ENCODE results near the gene HBA1.
A peak's percentile ranks its signal among the peaks of the same experiment; 100 is the strongest.
"Not testable (repeated sequence)": the region's sequence is repeated elsewhere in the genome, so short reads cannot be mapped to it uniquely, and the experiment has no call there.

Gene HBA1

DNA sequence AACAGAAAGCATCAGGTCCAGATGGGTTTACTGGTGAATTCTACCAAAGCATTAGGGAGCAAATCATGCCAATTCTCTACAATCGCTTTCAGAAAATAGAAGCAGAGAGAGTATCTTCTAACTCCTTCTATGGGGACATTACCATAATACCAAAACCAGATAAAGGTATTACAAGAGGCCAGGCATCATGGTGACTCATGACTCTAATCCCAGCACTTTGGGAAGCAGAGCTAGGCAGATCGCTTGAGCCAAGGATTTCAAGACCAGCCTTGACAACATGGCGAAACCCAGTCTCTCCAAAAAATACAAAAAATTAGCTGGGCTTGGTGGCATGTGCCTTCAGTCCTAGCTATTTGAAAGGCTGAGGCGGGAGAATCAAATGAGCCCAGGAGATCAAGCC lies 26.8 kb downstream of the HBA1 start:
- TF ChIP-seq, protein P1, sequence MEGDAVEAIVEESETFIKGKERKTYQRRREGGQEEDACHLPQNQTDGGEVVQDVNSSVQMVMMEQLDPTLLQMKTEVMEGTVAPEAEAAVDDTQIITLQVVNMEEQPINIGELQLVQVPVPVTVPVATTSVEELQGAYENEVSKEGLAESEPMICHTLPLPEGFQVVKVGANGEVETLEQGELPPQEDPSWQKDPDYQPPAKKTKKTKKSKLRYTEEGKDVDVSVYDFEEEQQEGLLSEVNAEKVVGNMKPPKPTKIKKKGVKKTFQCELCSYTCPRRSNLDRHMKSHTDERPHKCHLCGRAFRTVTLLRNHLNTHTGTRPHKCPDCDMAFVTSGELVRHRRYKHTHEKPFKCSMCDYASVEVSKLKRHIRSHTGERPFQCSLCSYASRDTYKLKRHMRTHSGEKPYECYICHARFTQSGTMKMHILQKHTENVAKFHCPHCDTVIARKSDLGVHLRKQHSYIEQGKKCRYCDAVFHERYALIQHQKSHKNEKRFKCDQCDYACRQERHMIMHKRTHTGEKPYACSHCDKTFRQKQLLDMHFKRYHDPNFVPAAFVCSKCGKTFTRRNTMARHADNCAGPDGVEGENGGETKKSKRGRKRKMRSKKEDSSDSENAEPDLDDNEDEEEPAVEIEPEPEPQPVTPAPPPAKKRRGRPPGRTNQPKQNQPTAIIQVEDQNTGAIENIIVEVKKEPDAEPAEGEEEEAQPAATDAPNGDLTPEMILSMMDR (IDR thresholded peaks at IDR 0.05; ENCODE audit: poor library complexity, severe bottlenecking) = no peak
- peaks cover 3% of the 10 kb centered on the region for H3K4me1 ChIP-seq (ENCODE audit: insufficient read depth, poor library complexity, severe bottlenecking)
- no peaks in the 10 kb centered on the region for H3K9me3 ChIP-seq (ENCODE audit: severe bottlenecking)
- DNase-seq (ENCODE audit: low spot score) = no peak
- ATAC-seq (ENCODE audit: low read depth) = no peak
- peaks cover 76% of the 10 kb centered on the region for H3K36me3 ChIP-seq (ENCODE audit: low read depth)
- no peaks in the 10 kb centered on the region for H3K27me3 ChIP-seq (ENCODE audit: insufficient read depth, poor library complexity, severe bottlenecking)
- no peak overlapping the region for H3K27ac ChIP-seq (ENCODE audit: poor library complexity, severe bottlenecking)
- H3K4me3 ChIP-seq (ENCODE audit: severe bottlenecking) = no peak overlapping the region

DNA sequence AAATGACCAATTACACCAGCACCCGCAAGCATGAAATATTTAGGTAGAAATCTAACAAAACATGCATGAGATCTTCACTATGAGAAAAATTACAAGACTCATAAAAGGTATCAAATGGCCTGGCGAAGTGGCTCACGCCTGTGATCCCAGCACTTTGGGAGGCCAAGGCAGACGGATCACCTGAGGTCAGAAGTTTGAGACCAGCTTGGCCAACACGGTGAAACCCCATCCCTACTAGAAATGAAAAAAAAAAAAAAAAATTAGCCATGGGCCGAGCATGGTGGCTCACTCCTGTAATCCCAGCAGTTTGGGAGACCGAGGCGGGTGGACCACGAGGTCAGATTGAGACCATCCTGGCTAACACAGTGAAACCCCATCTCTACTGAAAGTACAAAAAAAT lies 27.6 kb downstream of the HBA1 start:
- H3K4me1 ChIP-seq (ENCODE audit: insufficient read depth, poor library complexity, severe bottlenecking); H3K4me3 ChIP-seq (ENCODE audit: severe bottlenecking); H3K27ac ChIP-seq (ENCODE audit: poor library complexity, severe bottlenecking); DNase-seq (ENCODE audit: low spot score); H3K9me3 ChIP-seq (ENCODE audit: severe bottlenecking); H3K27me3 ChIP-seq (ENCODE audit: insufficient read depth, poor library complexity, severe bottlenecking); ATAC-seq (ENCODE audit: low read depth): not testable (repeated sequence)
- peaks cover 76% of the 10 kb centered on the region for H3K36me3 ChIP-seq (ENCODE audit: low read depth)

DNA sequence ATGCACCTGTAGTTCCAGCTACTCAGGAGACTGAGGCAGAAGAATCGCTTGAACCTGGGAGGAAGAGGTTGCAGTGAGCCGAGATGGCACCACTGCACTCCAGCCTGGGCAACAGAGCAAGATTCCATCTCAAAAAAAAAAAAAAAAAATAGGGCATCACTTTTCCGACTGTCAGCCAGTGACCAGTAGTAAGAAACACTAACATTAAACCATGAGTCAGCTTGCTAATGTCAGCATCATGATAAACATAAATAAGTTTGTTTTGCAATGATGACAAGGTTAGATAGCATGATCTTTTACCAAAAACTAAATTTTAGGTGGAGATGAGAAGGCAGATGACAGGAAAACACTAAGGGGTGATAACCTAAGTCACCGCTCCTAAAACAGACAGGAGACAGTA lies 32.9 kb downstream of the HBA1 start:
- not testable (repeated sequence) for H3K9me3 ChIP-seq (ENCODE audit: severe bottlenecking); H3K4me1 ChIP-seq (ENCODE audit: insufficient read depth, poor library complexity, severe bottlenecking); H3K4me3 ChIP-seq (ENCODE audit: severe bottlenecking); ATAC-seq (ENCODE audit: low read depth); H3K27ac ChIP-seq (ENCODE audit: poor library complexity, severe bottlenecking); DNase-seq (ENCODE audit: low spot score); H3K27me3 ChIP-seq (ENCODE audit: insufficient read depth, poor library complexity, severe bottlenecking)
- peaks cover 83% of the 10 kb centered on the region for H3K36me3 ChIP-seq (ENCODE audit: low read depth)

DNA sequence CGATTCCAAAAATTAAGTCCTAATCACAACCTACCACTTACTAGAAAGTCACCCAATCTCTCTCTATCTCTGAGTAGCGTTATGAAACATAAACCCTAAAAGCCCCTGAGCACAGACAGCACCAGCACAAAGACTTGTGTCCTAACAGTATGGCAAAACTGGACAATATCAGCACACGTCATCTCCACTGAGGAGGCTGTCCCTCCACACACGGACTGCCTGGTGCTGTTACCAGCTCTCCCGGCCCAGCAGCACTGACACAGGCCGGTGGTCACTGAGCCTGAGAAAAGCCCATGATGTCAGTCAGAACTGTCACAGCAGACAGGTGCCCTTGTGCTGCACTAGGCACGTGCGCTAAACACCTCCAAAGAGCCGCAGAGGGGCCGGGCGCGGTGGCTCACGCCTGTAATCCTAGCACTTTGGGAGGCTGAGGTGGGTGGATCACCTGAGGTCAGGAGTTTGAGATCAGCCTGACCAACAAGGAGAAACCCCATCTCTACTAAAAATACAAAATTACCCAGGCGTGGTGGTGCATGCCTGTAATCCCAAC lies 35.2 kb downstream of the HBA1 start:
- peaks cover 74% of the 10 kb centered on the region for H3K36me3 ChIP-seq (ENCODE audit: low read depth)
- not testable (repeated sequence) for ATAC-seq (ENCODE audit: low read depth); H3K4me3 ChIP-seq (ENCODE audit: severe bottlenecking); H3K4me1 ChIP-seq (ENCODE audit: insufficient read depth, poor library complexity, severe bottlenecking); H3K27ac ChIP-seq (ENCODE audit: poor library complexity, severe bottlenecking); H3K9me3 ChIP-seq (ENCODE audit: severe bottlenecking); DNase-seq (ENCODE audit: low spot score); H3K27me3 ChIP-seq (ENCODE audit: insufficient read depth, poor library complexity, severe bottlenecking)

DNA sequence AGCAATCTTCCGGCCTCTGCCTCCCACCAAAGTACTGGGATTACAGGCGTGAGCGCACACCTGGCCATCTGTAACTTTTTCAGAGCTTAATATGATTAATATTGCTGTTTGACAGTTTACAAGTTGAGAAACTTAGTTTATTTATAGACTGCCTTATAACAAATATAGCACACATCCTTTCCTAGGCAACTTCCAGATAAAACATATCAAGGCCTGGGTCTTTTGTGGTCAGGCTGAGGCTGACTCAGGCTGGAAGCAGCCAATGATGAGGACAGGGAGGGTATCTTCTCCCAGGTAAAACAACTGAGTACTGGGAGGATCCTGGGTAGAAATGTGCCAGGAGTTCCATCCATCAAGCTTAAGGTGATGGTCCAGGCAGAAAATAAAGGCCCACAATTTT lies 36.5 kb downstream of the HBA1 start:
- Histone ChIP-seq H3K27me3 (ENCODE audit: insufficient read depth, poor library complexity, severe bottlenecking) (no peaks in the 10 kb centered on the region), H3K9me3 (ENCODE audit: severe bottlenecking) (no peaks in the 10 kb centered on the region), H3K4me1 (ENCODE audit: insufficient read depth, poor library complexity, severe bottlenecking) (no peaks in the 10 kb centered on the region), H3K4me3 (ENCODE audit: severe bottlenecking) (no peak overlapping the region), H3K27ac (ENCODE audit: poor library complexity, severe bottlenecking) (no peak overlapping the region), H3K36me3 (ENCODE audit: low read depth) (peaks cover 77% of the 10 kb centered on the region)
- ATAC-seq (ENCODE audit: low read depth) (peak; percentile 70), DNase-seq (ENCODE audit: low spot score) (no peak)
- TF ChIP-seq, protein P1 (IDR thresholded peaks at IDR 0.05; ENCODE audit: poor library complexity, severe bottlenecking) = no peak

DNA sequence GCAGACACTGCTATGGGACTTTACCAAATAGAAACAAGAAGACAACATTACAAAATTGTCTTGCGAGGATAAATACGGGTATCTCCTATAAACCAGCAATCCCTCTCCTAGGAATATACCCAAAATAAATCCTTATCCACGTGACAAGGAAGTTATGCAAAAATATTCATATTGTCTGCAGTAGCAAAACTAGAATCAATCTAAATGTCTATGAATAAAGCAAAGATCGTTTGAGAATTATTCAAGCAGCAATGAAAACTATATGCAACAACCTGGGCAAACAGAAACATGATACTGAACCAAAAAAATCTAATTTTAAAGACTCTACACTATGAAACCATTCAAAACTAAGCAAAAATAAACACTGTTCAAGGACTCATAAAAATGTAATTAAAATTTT lies 43.5 kb downstream of the HBA1 start:
- H3K27me3 ChIP-seq (ENCODE audit: insufficient read depth, poor library complexity, severe bottlenecking) = no peaks in the 10 kb centered on the region
- H3K27ac ChIP-seq (ENCODE audit: poor library complexity, severe bottlenecking) = no peak overlapping the region
- TF ChIP-seq, protein P1 (IDR thresholded peaks at IDR 0.05; ENCODE audit: poor library complexity, severe bottlenecking) = no peak
- no peak overlapping the region for H3K4me3 ChIP-seq (ENCODE audit: severe bottlenecking)
- DNase-seq (ENCODE audit: low spot score) (no peak), ATAC-seq (ENCODE audit: low read depth) (no peak)
- no peaks in the 10 kb centered on the region for H3K4me1 ChIP-seq (ENCODE audit: insufficient read depth, poor library complexity, severe bottlenecking)
- no peaks in the 10 kb centered on the region for H3K9me3 ChIP-seq (ENCODE audit: severe bottlenecking)
- peaks cover 86% of the 10 kb centered on the region for H3K36me3 ChIP-seq (ENCODE audit: low read depth)
